HG03097 (cell line): ENCODE data around the gene PRDM9.
"Not testable (repeated sequence)": the region's sequence is repeated elsewhere in the genome, so short reads cannot be mapped to it uniquely, and the experiment has no call there.

Experiments
- ATAC-seq: cut with Tn5 transposase; IDR thresholded peaks from one replicate; pipeline ENCODE4 v1.9.1; 2021; ENCODE audit not compliant: unreplicated experiment, low FRiP score

Gene PRDM9

DNA sequence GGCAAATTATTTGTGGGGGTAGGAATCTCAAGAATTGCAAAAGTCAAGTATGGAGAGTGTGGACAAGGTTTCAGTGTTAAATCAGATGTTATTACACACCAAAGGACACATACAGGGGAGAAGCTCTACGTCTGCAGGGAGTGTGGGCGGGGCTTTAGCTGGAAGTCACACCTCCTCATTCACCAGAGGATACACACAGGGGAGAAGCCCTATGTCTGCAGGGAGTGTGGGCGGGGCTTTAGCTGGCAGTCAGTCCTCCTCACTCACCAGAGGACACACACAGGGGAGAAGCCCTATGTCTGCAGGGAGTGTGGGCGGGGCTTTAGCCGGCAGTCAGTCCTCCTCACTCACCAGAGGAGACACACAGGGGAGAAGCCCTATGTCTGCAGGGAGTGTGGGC, 19.2 kb downstream of the PRDM9 start:
- ATAC-seq, result not testable (repeated sequence)

DNA sequence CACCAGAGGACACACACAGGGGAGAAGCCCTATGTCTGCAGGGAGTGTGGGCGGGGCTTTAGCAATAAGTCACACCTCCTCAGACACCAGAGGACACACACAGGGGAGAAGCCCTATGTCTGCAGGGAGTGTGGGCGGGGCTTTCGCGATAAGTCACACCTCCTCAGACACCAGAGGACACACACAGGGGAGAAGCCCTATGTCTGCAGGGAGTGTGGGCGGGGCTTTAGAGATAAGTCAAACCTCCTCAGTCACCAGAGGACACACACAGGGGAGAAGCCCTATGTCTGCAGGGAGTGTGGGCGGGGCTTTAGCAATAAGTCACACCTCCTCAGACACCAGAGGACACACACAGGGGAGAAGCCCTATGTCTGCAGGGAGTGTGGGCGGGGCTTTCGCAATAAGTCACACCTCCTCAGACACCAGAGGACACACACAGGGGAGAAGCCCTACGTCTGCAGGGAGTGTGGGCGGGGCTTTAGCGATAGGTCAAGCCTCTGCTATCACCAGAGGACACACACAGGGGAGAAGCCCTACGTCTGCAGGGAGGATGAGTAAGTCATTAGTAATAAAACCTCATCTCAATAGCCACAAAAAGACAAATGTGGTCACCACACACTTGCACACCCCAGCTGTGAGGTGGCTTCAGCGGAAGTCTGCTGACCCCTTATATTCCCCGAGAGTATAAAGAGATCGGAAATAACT, 20.0 kb downstream of the PRDM9 start:
- ATAC-seq, result not testable (repeated sequence)

DNA sequence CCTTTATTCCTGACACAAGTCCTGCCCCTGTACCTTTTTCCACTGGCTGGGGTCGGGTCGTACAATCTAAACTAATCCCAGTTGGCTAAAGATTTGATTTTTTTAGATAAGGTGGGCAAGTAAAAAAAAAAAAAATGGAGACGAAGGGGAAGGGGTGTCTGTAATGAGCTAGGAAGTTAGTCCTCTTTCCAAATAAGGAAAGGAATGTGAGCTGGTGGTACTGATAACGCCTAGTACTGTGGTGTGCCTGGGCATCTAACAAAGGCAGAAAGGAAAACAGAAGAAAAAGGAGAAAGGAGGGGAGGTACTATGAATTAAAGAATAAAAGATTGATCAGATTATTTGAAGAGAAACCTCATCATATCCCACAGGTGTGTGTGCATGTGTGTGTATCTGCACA, 21.3 kb downstream of the PRDM9 start:
- ATAC-seq, result no peak

DNA sequence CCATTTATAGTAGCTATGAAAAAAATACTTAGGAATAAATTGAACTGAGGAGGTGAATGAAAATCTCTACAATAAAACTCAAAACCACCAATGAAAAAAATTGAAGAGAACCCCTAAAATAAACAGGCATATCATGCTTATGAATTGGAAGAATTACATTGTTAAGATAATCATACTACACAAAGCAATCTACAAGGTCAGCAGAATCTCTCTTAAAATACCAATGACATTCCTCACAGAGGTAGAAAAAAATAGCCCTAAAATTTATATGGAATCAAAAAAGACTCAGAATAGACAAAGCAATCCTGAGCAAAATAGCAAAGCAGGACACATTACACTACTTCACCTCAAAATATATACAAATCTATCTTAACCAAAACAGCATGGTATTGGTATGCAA, 23.2 kb downstream of the PRDM9 start:
- no peak for ATAC-seq

DNA sequence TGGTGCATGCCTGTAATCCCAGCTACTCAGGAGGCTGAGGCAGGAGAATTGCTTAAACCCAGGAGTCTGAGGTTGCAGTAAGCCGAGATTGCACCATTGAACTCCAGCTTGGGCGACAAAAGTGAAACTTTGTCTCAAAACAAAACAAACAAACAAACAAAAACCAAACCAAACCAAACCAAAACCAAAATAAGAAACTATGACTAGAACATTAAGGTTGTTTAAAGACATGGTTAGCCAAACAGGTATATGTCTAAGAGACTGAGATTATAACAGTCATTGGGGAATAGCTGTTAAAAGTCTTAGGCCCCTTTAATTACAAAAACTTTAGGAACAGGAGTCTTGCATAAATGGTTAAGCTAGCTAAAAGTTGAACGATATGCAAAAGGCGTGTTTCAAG, 63.6 kb downstream of the PRDM9 start:
- no peak for ATAC-seq
